HepG2 (cell line): ENCODE results near the gene MAPK6. TPM values are rescaled to one million over a fixed set of nuclear protein-coding genes. Genes with fewer than 3 reads are reported as not detected.
A peak's percentile ranks its signal among the peaks of the same experiment; 100 is the strongest.

Experiments
- ATAC-seq: fragments of 200-7000 bp; cut with Tn5 transposase; 3 replicates; pipeline ENCODE4 v1.9.1; 2020; ENCODE audit warnings: mild to moderate bottlenecking, moderate library complexity
- BruUV-seq: library from RNA; stranded (reverse); fragments of 400-500 nt; replicated peaks from 2 replicates; lab custom pipeline; 2021; lab: Mats Ljungman, UMichigan
- CTCF ChIA-PET: fragments of 300-600 bp; formaldehyde crosslinking; extraction: SDS; loops from one replicate; lab custom pipeline; 2021; ENCODE audit warnings: low total read pairs, inconsistent platforms, low intra/inter-chr PET ratio; lab: Yijun Ruan, JAX
- POLR2A ChIA-PET: fragments of 350-600 bp; sonication (Branson Sonifier 250); formaldehyde crosslinking; loops from one replicate; lab custom pipeline; 2020; ENCODE audit warnings: antibody characterized with exemption, inconsistent platforms; lab: Yijun Ruan, JAX
- DNase-seq: peaks from one replicate; pipeline ENCODE4 v3.0.0-alpha.2; 2015; ENCODE audit warnings: low spot score
- FAIRE-seq: peaks from 3 replicates; lab custom pipeline; 2011; peaks lifted over from hg19 to GRCh38; lab: Jason Lieb, UNC
- H2AFZ ChIP-seq: one replicate; pipeline ENCODE4 v1.6.1; 2011; ENCODE audit warnings: low read length, inconsistent platforms
- H3K27ac ChIP-seq: fragments of 300-600 bp; 3 replicates; pipeline ENCODE4 v1.8.0; 2011; ENCODE audit warnings: mixed run types, mild to moderate bottlenecking, mixed read lengths, low read length, inconsistent platforms; ENCODE audit not compliant: insufficient read depth; ENCODE audit errors: extremely low read length
- H3K27me3 ChIP-seq, 2 experiments: fragments of 200-600 bp in 1 of 2; 2 replicates in 1 of 2; 3 replicates in 1 of 2; pipeline versions ENCODE4 v1.6.0 to v1.8.0; 2011; ENCODE audit warnings: low read length in 2 of 2, mild to moderate bottlenecking in 2 of 2, moderate library complexity in 2 of 2, inconsistent platforms in 1 of 2; ENCODE audit not compliant: insufficient read depth in 2 of 2, control insufficient read depth in 1 of 2
- H3K36me3 ChIP-seq, 2 experiments: fragments of 200-600 bp in 1 of 2; replicated peaks in 1 of 2; 2 replicates in 1 of 2; 3 replicates in 1 of 2; pipeline versions ENCODE4 v1.5.1 to v1.8.0; 2011; ENCODE audit warnings: low read length in 2 of 2, inconsistent platforms in 1 of 2; ENCODE audit not compliant: insufficient read depth in 2 of 2, control insufficient read depth in 1 of 2
- H3K4me1 ChIP-seq: 2 replicates; pipeline ENCODE4 v1.5.1; 2012; ENCODE audit warnings: low read length, inconsistent platforms; ENCODE audit not compliant: insufficient read depth
- H3K4me2 ChIP-seq: 2 replicates; pipeline ENCODE4 v1.6.0; 2011; ENCODE audit warnings: low read depth, low read length, inconsistent platforms
- H3K4me3 ChIP-seq, 3 experiments: fragments of 200-600 bp in 1 of 3; sonication (generic), shearing (Covaris generic) in 1 of 3; replicated peaks in 1 of 3; 2 replicates each; pipeline ENCODE4 v1.5.1; 2011 to 2016; ENCODE audit warnings: low read length in 3 of 3, inconsistent platforms in 2 of 3, low read depth in 2 of 3, mild to moderate bottlenecking in 2 of 3, control low read depth in 1 of 3, mixed read lengths in 1 of 3; ENCODE audit not compliant: insufficient read depth in 1 of 3
- H3K79me2 ChIP-seq: one replicate; pipeline ENCODE4 v1.6.1; 2011; ENCODE audit warnings: low read length, inconsistent platforms; ENCODE audit not compliant: insufficient read depth
- H3K9ac ChIP-seq: 2 replicates; pipeline ENCODE4 v1.6.0; 2011; ENCODE audit warnings: mild to moderate bottlenecking, low read depth, low read length, inconsistent platforms; ENCODE audit not compliant: insufficient read depth
- H3K9me3 ChIP-seq: 2 replicates; pipeline ENCODE4 v1.5.1; 2012; ENCODE audit warnings: mild to moderate bottlenecking, low read length
- H4K20me1 ChIP-seq: 2 replicates; pipeline ENCODE4 v1.6.0; 2011; ENCODE audit warnings: inconsistent platforms, mild to moderate bottlenecking, low read length, moderate library complexity; ENCODE audit not compliant: insufficient read depth
- JARID2 ChIP-seq: sonication (generic); formaldehyde crosslinking; IDR thresholded peaks from 2 replicates; pipeline ENCODE4 v1.8.1; 2023; ENCODE audit warnings: missing genetic modification reagents, inconsistent platforms; ENCODE audit not compliant: insufficient replicate concordance
- JDP2 ChIP-seq: sonication (generic); formaldehyde crosslinking; IDR thresholded peaks from 2 replicates; pipeline ENCODE4 v1.8.1; 2022; ENCODE audit warnings: missing genetic modification reagents, borderline replicate concordance
- SAFB2 ChIP-seq: sonication (generic); formaldehyde crosslinking; IDR thresholded peaks from 2 replicates; pipeline ENCODE4 v1.5.1; 2020; ENCODE audit warnings: missing genetic modification reagents, low read depth, mild to moderate bottlenecking, borderline replicate concordance
- SSRP1 ChIP-seq: IDR thresholded peaks from 2 replicates; pipeline ENCODE4 v1.6.1; 2016; ENCODE audit warnings: control low read depth
- TCF7L2 ChIP-seq: IDR thresholded peaks from 2 replicates; pipeline ENCODE4 v1.6.1; 2011; ENCODE audit warnings: mild to moderate bottlenecking, low read depth, low read length, moderate library complexity
- ZKSCAN1 ChIP-seq: fragments of 150-350 bp; IDR thresholded peaks from 2 replicates; pipeline ENCODE4 v1.6.1; 2014; ENCODE audit warnings: low read length
- ZNF564 ChIP-seq: sonication (generic); formaldehyde crosslinking; IDR thresholded peaks from 2 replicates; pipeline ENCODE4 v1.8.1; 2023; ENCODE audit warnings: mild to moderate bottlenecking, missing genetic modification reagents
- ZNF703 ChIP-seq: sonication (generic); formaldehyde crosslinking; IDR thresholded peaks from 2 replicates; pipeline ENCODE4 v1.5.1; 2020; ENCODE audit warnings: missing genetic modification reagents, mild to moderate bottlenecking, moderate library complexity, borderline replicate concordance
- ZNF747 ChIP-seq: sonication (generic); formaldehyde crosslinking; IDR thresholded peaks from 2 replicates; pipeline ENCODE4 v1.8.1; 2023; ENCODE audit warnings: missing genetic modification reagents, mild to moderate bottlenecking, borderline replicate concordance
- WGBS: methylation state at CpG from one replicate; pipeline ENCODE4 v1.1.6; 2017; ENCODE audit warnings: low lambda C conversion rate; 5-methylcytosine and 5-hydroxymethylcytosine counted together
- in situ Hi-C: cut with HindIII; loops from 2 replicates; pipeline ENCODE4 v1.10.0; 2017; ENCODE audit warnings: low pct_unique_long_range_greater_than_20kb; ENCODE audit not compliant: extremely low pct_ligation_motif_present
- intact Hi-C: fragments of 100-400 bp; cut with micrococcal nuclease; formaldehyde crosslinking; loops from one replicate; pipeline ENCODE4 v1.10.0; 2022; ENCODE audit not compliant: unreplicated experiment
- polyA plus RNA-seq, 8 experiments: library from polyadenylated mRNA; depleted of rRNA in 3 of 8; stranded (reverse) in 7 of 8; unstranded in 1 of 8; fragments of >200 nt; fragmentation: Illumina TruSeq in 4 of 8; extraction: Trizol in 4 of 8; gene quantifications; 2 replicates each; pipeline versions ENCODE4 v1.2.1 to v1.2.3, GENCODE V29; 2011 to 2016; ENCODE audit warnings: low read depth in 4 of 8, missing spikeins in 1 of 8, mixed read lengths in 1 of 8; ENCODE audit not compliant: insufficient read depth in 1 of 8
- total RNA-seq, 5 experiments: library from RNA; depleted of rRNA; stranded (reverse); fragments of >200 nt; fragmentation: Illumina TruSeq; extraction: Trizol; gene quantifications; 2 replicates each; pipeline ENCODE4 v1.2.3, GENCODE V29; 2016; ENCODE audit warnings: low read depth in 1 of 5
- TF ChIP-seq, protein P1 (sequence below): sonication (generic); formaldehyde crosslinking; IDR thresholded peaks from 2 replicates; pipeline ENCODE4 v1.8.0; 2022; ENCODE audit warnings: mild to moderate bottlenecking, missing genetic modification reagents, borderline replicate concordance
- TF ChIP-seq, protein P2 (sequence below): IDR thresholded peaks from 2 replicates; pipeline ENCODE4 v1.4.0; 2020; ENCODE audit warnings: mild to moderate bottlenecking, missing genetic modification reagents
- TF ChIP-seq, protein P3 (sequence below): sonication (generic); formaldehyde crosslinking; IDR thresholded peaks from 2 replicates; pipeline ENCODE4 v1.4.0; 2020; ENCODE audit warnings: mild to moderate bottlenecking, missing genetic modification reagents

The MAPK6 gene
- total and polyA plus RNA-seq, 2 of the 13 experiments (the other 11 are each of a cell fraction or from before 2014, with no cell fraction given): 89.5 to 99.7 TPM

DNA sequence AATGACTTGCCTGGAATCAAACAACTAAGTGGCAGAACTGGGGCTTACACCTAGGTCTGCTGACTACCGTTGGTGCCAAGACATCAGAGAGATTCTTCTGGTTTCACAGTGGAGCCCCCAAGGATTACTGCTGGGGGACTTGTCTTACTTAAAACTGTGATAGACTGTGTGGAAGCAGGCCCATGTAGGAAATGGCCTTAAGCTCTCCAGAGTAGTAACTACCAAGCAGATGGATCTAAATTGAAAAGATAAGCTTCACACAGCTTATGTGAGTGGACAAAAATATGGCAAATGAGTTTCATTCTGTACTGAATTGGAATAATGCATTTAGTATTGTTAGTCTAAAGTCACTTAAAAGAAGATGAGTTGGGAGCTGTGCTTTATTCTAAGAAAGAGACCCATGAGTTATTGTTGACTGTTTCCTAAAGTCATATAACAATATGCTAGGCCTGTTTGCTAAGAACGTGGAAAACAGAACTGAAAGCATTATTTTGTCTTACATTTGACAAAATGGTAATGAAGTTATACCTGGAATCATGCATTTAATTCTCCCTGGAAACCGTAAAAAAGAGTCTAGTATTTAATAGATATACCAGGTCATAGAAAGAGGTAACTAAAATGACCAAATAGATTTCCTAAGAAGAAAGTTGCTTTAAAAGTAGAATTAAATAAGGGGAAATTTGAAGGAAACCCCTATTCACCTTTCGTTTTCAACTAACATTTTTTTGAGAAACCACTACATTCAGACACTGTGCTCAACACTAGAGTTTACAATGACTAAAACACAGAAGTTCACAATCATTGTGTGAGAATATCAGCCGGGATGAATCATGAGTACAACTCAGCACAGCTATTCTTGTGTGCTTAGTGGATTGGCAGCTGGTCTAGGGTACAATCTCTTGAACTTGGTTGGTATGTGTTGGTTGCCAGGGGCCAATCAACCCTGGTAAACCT lies 13.0 kb upstream of the MAPK6 start:
- Histone ChIP-seq H3K27ac (peak overlapping the region; percentile 70), H2AFZ (no peak overlapping the region), H3K4me1 (peaks cover 60% of the 10 kb centered on the region), H3K36me3 (no peaks in the 10 kb centered on the region), H3K79me2 (no peaks in the 10 kb centered on the region), H4K20me1 (no peaks in the 10 kb centered on the region), H3K4me3 (no peak overlapping the region), H3K27me3 (no peaks in the 10 kb centered on the region), H3K9me3 (no peaks in the 10 kb centered on the region), H3K9ac (no peak overlapping the region), H3K4me2 (0 out of 2 replicates have a peak overlapping the region, but pooled peaks have one; percentile 30)
- POLR2A ChIA-PET: interaction anchor here (0.6 to 1.2 kb wide), 4 partner anchors 13 to 73 kb away, joined by 3 to 5 read pairs (median 4); partner anchors contain the start of gene LEO1
- in situ Hi-C loops (no loop called here), intact Hi-C loops (no loop called here)
- WGBS: 67% methylated on average over 5 of the region's 5 CpGs
- BruUV-seq: no TSS peak
- DNase-seq: peak; percentile 70
- CTCF ChIA-PET: no interaction called here
- ATAC-seq: peak; percentile 50
- FAIRE-seq: no peak
- TF ChIP-seq TCF7L2: no peak
- TF ChIP-seq JDP2: no peak
- TF ChIP-seq JARID2: no peak
- TF ChIP-seq ZNF703 (CRISPR knock-in tag): no peak
- no peak for TF ChIP-seq ZKSCAN1
- TF ChIP-seq, protein P1, sequence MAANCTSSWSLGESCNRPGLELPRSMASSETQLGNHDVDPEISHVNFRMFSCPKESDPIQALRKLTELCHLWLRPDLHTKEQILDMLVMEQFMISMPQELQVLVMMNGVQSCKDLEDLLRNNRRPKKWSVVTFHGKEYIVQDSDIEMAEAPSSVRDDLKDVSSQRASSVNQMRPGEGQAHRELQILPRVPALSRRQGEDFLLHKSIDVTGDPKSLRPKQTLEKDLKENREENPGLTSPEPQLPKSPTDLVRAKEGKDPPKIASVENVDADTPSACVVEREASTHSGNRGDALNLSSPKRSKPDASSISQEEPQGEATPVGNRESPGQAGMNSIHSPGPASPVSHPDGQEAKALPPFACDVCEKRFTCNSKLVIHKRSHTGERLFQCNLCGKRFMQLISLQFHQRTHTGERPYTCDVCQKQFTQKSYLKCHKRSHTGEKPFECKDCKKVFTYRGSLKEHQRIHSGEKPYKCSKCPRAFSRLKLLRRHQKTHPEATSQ: no peak
- no peak for TF ChIP-seq SAFB2
- TF ChIP-seq, protein P2, sequence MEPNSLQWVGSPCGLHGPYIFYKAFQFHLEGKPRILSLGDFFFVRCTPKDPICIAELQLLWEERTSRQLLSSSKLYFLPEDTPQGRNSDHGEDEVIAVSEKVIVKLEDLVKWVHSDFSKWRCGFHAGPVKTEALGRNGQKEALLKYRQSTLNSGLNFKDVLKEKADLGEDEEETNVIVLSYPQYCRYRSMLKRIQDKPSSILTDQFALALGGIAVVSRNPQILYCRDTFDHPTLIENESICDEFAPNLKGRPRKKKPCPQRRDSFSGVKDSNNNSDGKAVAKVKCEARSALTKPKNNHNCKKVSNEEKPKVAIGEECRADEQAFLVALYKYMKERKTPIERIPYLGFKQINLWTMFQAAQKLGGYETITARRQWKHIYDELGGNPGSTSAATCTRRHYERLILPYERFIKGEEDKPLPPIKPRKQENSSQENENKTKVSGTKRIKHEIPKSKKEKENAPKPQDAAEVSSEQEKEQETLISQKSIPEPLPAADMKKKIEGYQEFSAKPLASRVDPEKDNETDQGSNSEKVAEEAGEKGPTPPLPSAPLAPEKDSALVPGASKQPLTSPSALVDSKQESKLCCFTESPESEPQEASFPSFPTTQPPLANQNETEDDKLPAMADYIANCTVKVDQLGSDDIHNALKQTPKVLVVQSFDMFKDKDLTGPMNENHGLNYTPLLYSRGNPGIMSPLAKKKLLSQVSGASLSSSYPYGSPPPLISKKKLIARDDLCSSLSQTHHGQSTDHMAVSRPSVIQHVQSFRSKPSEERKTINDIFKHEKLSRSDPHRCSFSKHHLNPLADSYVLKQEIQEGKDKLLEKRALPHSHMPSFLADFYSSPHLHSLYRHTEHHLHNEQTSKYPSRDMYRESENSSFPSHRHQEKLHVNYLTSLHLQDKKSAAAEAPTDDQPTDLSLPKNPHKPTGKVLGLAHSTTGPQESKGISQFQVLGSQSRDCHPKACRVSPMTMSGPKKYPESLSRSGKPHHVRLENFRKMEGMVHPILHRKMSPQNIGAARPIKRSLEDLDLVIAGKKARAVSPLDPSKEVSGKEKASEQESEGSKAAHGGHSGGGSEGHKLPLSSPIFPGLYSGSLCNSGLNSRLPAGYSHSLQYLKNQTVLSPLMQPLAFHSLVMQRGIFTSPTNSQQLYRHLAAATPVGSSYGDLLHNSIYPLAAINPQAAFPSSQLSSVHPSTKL (CRISPR knock-in tag): peak; percentile 43; the same call in 1 of the 2 replicates
- no peak for TF ChIP-seq SSRP1
- TF ChIP-seq, protein P3, sequence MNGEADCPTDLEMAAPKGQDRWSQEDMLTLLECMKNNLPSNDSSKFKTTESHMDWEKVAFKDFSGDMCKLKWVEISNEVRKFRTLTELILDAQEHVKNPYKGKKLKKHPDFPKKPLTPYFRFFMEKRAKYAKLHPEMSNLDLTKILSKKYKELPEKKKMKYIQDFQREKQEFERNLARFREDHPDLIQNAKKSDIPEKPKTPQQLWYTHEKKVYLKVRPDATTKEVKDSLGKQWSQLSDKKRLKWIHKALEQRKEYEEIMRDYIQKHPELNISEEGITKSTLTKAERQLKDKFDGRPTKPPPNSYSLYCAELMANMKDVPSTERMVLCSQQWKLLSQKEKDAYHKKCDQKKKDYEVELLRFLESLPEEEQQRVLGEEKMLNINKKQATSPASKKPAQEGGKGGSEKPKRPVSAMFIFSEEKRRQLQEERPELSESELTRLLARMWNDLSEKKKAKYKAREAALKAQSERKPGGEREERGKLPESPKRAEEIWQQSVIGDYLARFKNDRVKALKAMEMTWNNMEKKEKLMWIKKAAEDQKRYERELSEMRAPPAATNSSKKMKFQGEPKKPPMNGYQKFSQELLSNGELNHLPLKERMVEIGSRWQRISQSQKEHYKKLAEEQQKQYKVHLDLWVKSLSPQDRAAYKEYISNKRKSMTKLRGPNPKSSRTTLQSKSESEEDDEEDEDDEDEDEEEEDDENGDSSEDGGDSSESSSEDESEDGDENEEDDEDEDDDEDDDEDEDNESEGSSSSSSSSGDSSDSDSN (CRISPR knock-in tag): no peak
- TF ChIP-seq ZNF747: no peak
- TF ChIP-seq ZNF564 (CRISPR knock-in tag): no peak
